Esophagus squamous epithelium (tissue), 4 donors: ENCODE data around the gene DCP1A.
"Not testable (repeated sequence)": the region's sequence is repeated elsewhere in the genome, so short reads cannot be mapped to it uniquely, and the experiment has no call there.

Experiments
- CTCF ChIP-seq, 6 experiments: fragments of 450-650 bp in 4 of 6; fragments of 200-600 bp in 2 of 6; sonication (generic) in 2 of 6; IDR thresholded peaks; one replicate each; pipeline ENCODE4 v1.5.1; 2016 to 2019; ENCODE audit warnings: antibody characterized with exemption in 6 of 6, mild to moderate bottlenecking in 4 of 6, moderate library complexity in 4 of 6
- POLR2A ChIP-seq, 4 donors: fragments of 450-650 bp; IDR thresholded peaks; one replicate each; pipeline ENCODE4 v1.6.1; 2017; ENCODE audit warnings: antibody characterized with exemption in 4 of 4, mild to moderate bottlenecking in 4 of 4, moderate library complexity in 3 of 4

GRCh38 chr3:53299611-53300023, 47.7 kb downstream of the DCP1A start:
- TF ChIP-seq CTCF (IDR thresholded peaks at IDR 0.05), result peak; percentile 61 to 92 (median 81)
- not testable (repeated sequence) for TF ChIP-seq POLR2A (IDR thresholded peaks at IDR 0.05)
